Calu3 (cell line): ENCODE data around the gene ELANE. TPM values are rescaled to one million over a fixed set of nuclear protein-coding genes. Genes with fewer than 3 reads are reported as not detected.

ENCODE experiments used
- BruUV-seq: library from RNA; stranded (reverse); fragments of 400-500 nt; replicated peaks from 2 replicates; lab custom pipeline; 2021; lab: Mats Ljungman, UMichigan
- CTCF ChIA-PET: fragments of 300-600 bp; sonication (Branson Sonifier 250); formaldehyde crosslinking; loops from one replicate; lab custom pipeline; 2022; ENCODE audit warnings: antibody characterized with exemption; lab: Charles Lee
- DNase-seq: peaks from one replicate; pipeline ENCODE4 v3.0.0; 2022
- H3K27ac Mint-ChIP-seq: one replicate; pipeline ENCODE4 v1.8.0; 2022; ENCODE audit warnings: mixed read lengths; ENCODE audit not compliant: unreplicated experiment
- H3K27me3 Mint-ChIP-seq: one replicate; pipeline ENCODE4 v1.8.0; 2022; ENCODE audit warnings: mixed read lengths; ENCODE audit not compliant: unreplicated experiment
- H3K36me3 Mint-ChIP-seq: one replicate; pipeline ENCODE4 v1.8.0; 2022; ENCODE audit warnings: mild to moderate bottlenecking, moderate library complexity, mixed read lengths; ENCODE audit not compliant: insufficient read depth, unreplicated experiment
- H3K4me1 Mint-ChIP-seq: one replicate; pipeline ENCODE4 v1.8.0; 2022; ENCODE audit warnings: mild to moderate bottlenecking, low read depth, mixed read lengths; ENCODE audit not compliant: unreplicated experiment
- H3K4me3 Mint-ChIP-seq: one replicate; pipeline ENCODE4 v1.8.0; 2022; ENCODE audit warnings: mild to moderate bottlenecking, low read depth, moderate library complexity, mixed read lengths; ENCODE audit not compliant: unreplicated experiment
- H3K9me3 Mint-ChIP-seq: one replicate; pipeline ENCODE4 v1.8.0; 2022; ENCODE audit warnings: low read depth, mixed read lengths; ENCODE audit not compliant: unreplicated experiment
- CTCF ChIP-seq: fragments of 200-600 bp; IDR thresholded peaks from one replicate; pipeline ENCODE4 v1.8.0; 2022; ENCODE audit warnings: antibody characterized with exemption; ENCODE audit not compliant: unreplicated experiment
- intact Hi-C: fragments of 100-400 bp; cut with micrococcal nuclease; formaldehyde crosslinking; loops from one replicate; pipeline ENCODE4 v1.10.0; 2022; ENCODE audit not compliant: unreplicated experiment
- total RNA-seq: library from RNA; stranded (reverse); gene quantifications from 2 replicates; pipeline ENCODE4 v1.2.3, GENCODE V29; 2022

Gene ELANE
- total RNA-seq, 1 experiment from 2014 or later: not detected

GRCh38 chr19:867855-868457 is 15.9 kb downstream of the ELANE start:
- Mint-ChIP-seq H3K27me3 (no peaks in the 10 kb centered on the region), H3K4me1 (no peaks in the 10 kb centered on the region), H3K9me3 (no peaks in the 10 kb centered on the region), H3K36me3 (peaks cover 39% of the 10 kb centered on the region), H3K4me3 (no peak overlapping the region), H3K27ac (no peak overlapping the region)
- BruUV-seq: no TSS peak
- no peak for DNase-seq
- intact Hi-C loops: no loop called here
- CTCF ChIA-PET: no interaction called here
- no peak for TF ChIP-seq CTCF

- DNase-seq: no peak
- TF ChIP-seq CTCF: no peak
- CTCF ChIA-PET: interaction anchor here (0.6 kb wide), 1 partner anchor 287 kb away, joined by 4 read pairs; no protein-coding TSS in a partner anchor
- no peaks in the 10 kb centered on the region for H3K9me3 Mint-ChIP-seq
- H3K27ac Mint-ChIP-seq: peak overlapping the region; percentile 38
- H3K27me3 Mint-ChIP-seq: no peaks in the 10 kb centered on the region
- peaks cover 39% of the 10 kb centered on the region for H3K36me3 Mint-ChIP-seq
- intact Hi-C loops: no loop called here
- no peak overlapping the region for H3K4me3 Mint-ChIP-seq
- H3K4me1 Mint-ChIP-seq: no peaks in the 10 kb centered on the region
- BruUV-seq: no TSS peak
Measured at GRCh38 chr19:868458-869244, 16.5 kb downstream of the ELANE start.

- CTCF ChIA-PET: interaction anchor here (0.6 to 0.7 kb wide), 2 partner anchors 10 to 288 kb away, joined by 4 to 5 read pairs; no protein-coding TSS in a partner anchor
- intact Hi-C loops: no loop called here
- H3K9me3 Mint-ChIP-seq: no peaks in the 10 kb centered on the region
- H3K4me1 Mint-ChIP-seq: no peaks in the 10 kb centered on the region
- TF ChIP-seq CTCF: no peak
- H3K27ac Mint-ChIP-seq: peak overlapping the region; percentile 38
- no TSS peak for BruUV-seq
- H3K27me3 Mint-ChIP-seq: no peaks in the 10 kb centered on the region
- peak; percentile 64 for DNase-seq
- peaks cover 36% of the 10 kb centered on the region for H3K36me3 Mint-ChIP-seq
- H3K4me3 Mint-ChIP-seq: no peak overlapping the region
Measured at GRCh38 chr19:869245-870177, 17.4 kb downstream of the ELANE start.

GRCh38 chr19:870314-870713 is 18.2 kb downstream of the ELANE start:
- no TSS peak for BruUV-seq
- CTCF ChIA-PET: interaction anchor here (0.7 kb wide), 1 partner anchor 9 kb away, joined by 5 read pairs; no protein-coding TSS in a partner anchor
- intact Hi-C loops: no loop called here
- no peak overlapping the region for H3K27ac Mint-ChIP-seq
- no peaks in the 10 kb centered on the region for H3K27me3 Mint-ChIP-seq
- no peaks in the 10 kb centered on the region for H3K4me1 Mint-ChIP-seq
- H3K4me3 Mint-ChIP-seq: no peak overlapping the region
- H3K36me3 Mint-ChIP-seq: peaks cover 30% of the 10 kb centered on the region
- DNase-seq: no peak
- H3K9me3 Mint-ChIP-seq: no peaks in the 10 kb centered on the region
- no peak for TF ChIP-seq CTCF
